Stimulated activated CD8-positive, alpha-beta memory T cell treated with anti-CD3 and anti-CD28 coated beads, Interleukin-4, amount 100 ng/mL, for 48 hours (primary cell): ENCODE measurements around the gene SLC39A9.

ENCODE experiments used
- DNase-seq: peaks from one replicate; pipeline ENCODE4 v3.0.0-alpha.2; 2020

The SLC39A9 gene

GRCh38 chr14:69398053-69398817, at the start of gene SLC39A9, which contains the start of gene ERH:
SLC39A9 (plus strand) TSS chr14:69398692; CDS start chr14:69399370, 678 bp downstream.
ERH (minus strand) TSS chr14:69398299; CDS start chr14:69398233, 66 bp downstream.
- peak; percentile 94 for DNase-seq

GRCh38 chr14:69349091-69349777, 49.3 kb upstream of the SLC39A9 start:
- no peak for DNase-seq

GRCh38 chr14:69350892-69351291, 47.6 kb upstream of the SLC39A9 start:
- DNase-seq = no peak

- no peak for DNase-seq
Observed at GRCh38 chr14:69351385-69351784, 47.1 kb upstream of the SLC39A9 start.

- DNase-seq = no peak
Observed at GRCh38 chr14:69351911-69352310, 46.6 kb upstream of the SLC39A9 start.

GRCh38 chr14:69353168-69353567, 45.3 kb upstream of the SLC39A9 start:
- no peak for DNase-seq

- peak; percentile 78 for DNase-seq
Observed at GRCh38 chr14:69354383-69355153, 43.9 kb upstream of the SLC39A9 start.

GRCh38 chr14:69355154-69355597, 43.3 kb upstream of the SLC39A9 start:
- DNase-seq = no peak

- DNase-seq = no peak
Observed at GRCh38 chr14:69355607-69356281, 42.7 kb upstream of the SLC39A9 start.

- DNase-seq = no peak
Observed at GRCh38 chr14:69356903-69357543, 41.5 kb upstream of the SLC39A9 start.

GRCh38 chr14:69357544-69358200, 40.8 kb upstream of the SLC39A9 start:
- DNase-seq = no peak

- DNase-seq = peak; percentile 72
Observed at GRCh38 chr14:69358233-69358963, 40.1 kb upstream of the SLC39A9 start.

GRCh38 chr14:69358966-69359365, 39.5 kb upstream of the SLC39A9 start:
- no peak for DNase-seq

- peak; percentile 43 for DNase-seq
Observed at GRCh38 chr14:69360438-69361108, 37.9 kb upstream of the SLC39A9 start.

- DNase-seq = no peak
Observed at GRCh38 chr14:69363055-69363454, 35.4 kb upstream of the SLC39A9 start.

- no peak for DNase-seq
Observed at GRCh38 chr14:69363964-69364363, 34.5 kb upstream of the SLC39A9 start.

- DNase-seq = no peak
Observed at GRCh38 chr14:69364378-69364777, 34.1 kb upstream of the SLC39A9 start.

GRCh38 chr14:69366069-69366468, 32.4 kb upstream of the SLC39A9 start:
- no peak for DNase-seq

- DNase-seq = no peak
Observed at GRCh38 chr14:69366761-69367160, 31.7 kb upstream of the SLC39A9 start.

- no peak for DNase-seq
Observed at GRCh38 chr14:69368381-69368780, 30.1 kb upstream of the SLC39A9 start.
